HL-60/S4 treated with phorbol 12-myristate 13-acetate at 8.2 ng/mL for 4 days and 3 days (cell line): Measurements from ENCODE around the gene TMEM238.
"Not testable (repeated sequence)": the region's sequence is repeated elsewhere in the genome, so short reads cannot be mapped to it uniquely, and the experiment has no call there.

Experiments used
- in situ Hi-C: fragments of 300-500 bp; cut with MboI; formaldehyde crosslinking; loops from 2 replicates; pipeline ENCODE4 v1.15.0; 2022; ENCODE audit warnings: low sequenced_read_pairs

The TMEM238 gene

GRCh38 chr19:55341595-55342531 is 42.2 kb downstream of the TMEM238 start:
- in situ Hi-C loops, result no loop called here

GRCh38 chr19:55341171-55341588 is 42.9 kb downstream of the TMEM238 start:
- in situ Hi-C loops, result no loop called here

DNA sequence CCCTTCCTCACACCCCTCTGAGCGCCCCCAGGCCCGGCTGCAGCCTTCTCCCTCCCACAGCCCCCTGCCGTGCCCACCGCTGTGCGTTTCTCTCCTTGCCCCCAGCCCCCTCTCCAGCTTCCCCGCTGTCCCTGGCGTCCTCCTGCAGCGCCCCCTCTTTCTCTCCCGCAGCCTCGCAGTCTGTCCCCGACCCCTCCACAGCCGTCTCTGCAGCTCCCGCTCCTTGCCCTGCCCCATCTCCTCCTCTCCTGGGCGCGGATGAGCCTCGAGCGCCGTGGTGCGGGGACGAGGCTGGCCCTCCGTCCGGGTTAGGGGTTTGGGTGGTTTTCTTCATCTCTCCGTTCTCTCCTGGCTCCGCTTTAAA is 43.3 kb downstream of the TMEM238 start:
- in situ Hi-C loops, result no loop called here

- in situ Hi-C loops, result no loop called here
Measured at GRCh38 chr19:55339889-55340783, 44.0 kb downstream of the TMEM238 start.

GRCh38 chr19:55339105-55339888 is 44.8 kb downstream of the TMEM238 start, which contains the start of gene KMT5C:
TSS of gene KMT5C (plus strand) at chr19:55339876. CDS start at chr19:55341937, 2,061 bp downstream.
- in situ Hi-C loops, result no loop called here

- in situ Hi-C loops, result no loop called here
Measured at GRCh38 chr19:55336101-55336500, 48.0 kb downstream of the TMEM238 start.

DNA sequence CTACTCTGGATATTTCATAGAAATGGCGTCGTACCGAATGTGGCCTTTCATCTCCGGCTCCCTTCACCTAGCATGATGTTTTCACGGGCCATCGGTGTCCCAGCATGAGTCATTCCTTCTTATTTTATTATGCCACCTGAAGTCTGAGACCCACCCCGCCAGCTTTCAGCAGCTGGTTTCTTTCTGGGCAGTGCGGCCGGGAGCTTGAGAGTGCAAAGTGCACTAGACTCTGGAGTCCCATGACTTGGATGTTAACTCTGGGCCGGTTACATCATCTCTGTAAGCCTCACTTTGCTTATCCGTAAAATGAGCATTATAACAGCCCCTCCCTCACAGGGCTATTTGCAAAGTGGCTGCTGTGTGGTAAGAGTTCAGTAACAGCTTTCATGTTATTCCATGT is 50.2 kb downstream of the TMEM238 start:
- in situ Hi-C loops, result no loop called here

DNA sequence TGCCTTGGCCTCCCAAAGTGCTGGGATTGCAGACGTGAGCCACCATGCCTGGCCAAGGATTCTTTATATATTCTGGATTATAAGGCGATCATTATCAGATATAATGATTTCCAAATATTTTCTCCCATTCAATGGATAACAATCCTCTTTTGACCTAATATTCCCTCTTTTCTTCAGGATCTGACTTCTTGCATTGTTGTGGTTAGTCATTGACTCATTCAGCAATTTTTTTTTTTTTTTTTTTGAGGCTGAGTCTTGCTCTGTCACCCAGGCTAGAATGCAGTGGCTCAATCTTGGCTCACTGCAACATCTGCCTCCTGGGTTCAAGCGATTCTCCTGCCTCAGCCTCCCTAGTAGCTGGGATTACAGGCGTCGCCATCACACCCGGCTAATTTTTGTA is 54.3 kb downstream of the TMEM238 start:
- in situ Hi-C loops, result not testable (repeated sequence)
